ENCODE results near the gene RPA1. TPM values are rescaled to one million over a fixed set of nuclear protein-coding genes. Genes with fewer than 3 reads are reported as not detected.

Gene RPA1
- total and polyA plus RNA-seq, 2 of the 4 experiments (the other 2 are of a cell fraction) = 38.4 to 48.2 TPM

- TF ChIP-seq USF2 (IDR thresholded peaks at IDR 0.05; ENCODE audit: low read depth, low read length) (no peak), RCOR1 (IDR thresholded peaks at IDR 0.05; ENCODE audit: insufficient replicate concordance, low read length) (no peak), ELK1 (IDR thresholded peaks at IDR 0.05; ENCODE audit: borderline replicate concordance, low read depth, low read length) (no peak)
Observed at GRCh38 chr17:1783834-1784611, 45.8 kb upstream of the RPA1 start (continued).

All from IMR-90 (cell line).